DND-41 (cell line): ENCODE measurements around the gene SCAF8.

Experiments used
- ATAC-seq: fragments of 200-7000 bp; cut with Tn5 transposase; 3 replicates; pipeline ENCODE4 v1.9.1; 2021; ENCODE audit warnings: low read depth; ENCODE audit not compliant: insufficient read depth
- DNase-seq: peaks from one replicate; pipeline ENCODE4 v3.0.0-alpha.2; 2020
- H2AFZ ChIP-seq: 2 replicates; pipeline ENCODE4 v1.6.0; 2012; ENCODE audit warnings: low read depth, low read length
- H3K27ac ChIP-seq: 2 replicates; pipeline ENCODE4 v1.5.1; 2012; ENCODE audit warnings: low read length, inconsistent platforms
- H3K27me3 ChIP-seq: fragments of 200-600 bp; sonication (generic); 2 replicates; pipeline ENCODE4 v1.6.0; 2012; ENCODE audit warnings: low read length, mild to moderate bottlenecking, inconsistent platforms; ENCODE audit not compliant: insufficient read depth, poor library complexity
- H3K36me3 ChIP-seq: 2 replicates; pipeline ENCODE4 v1.5.1; 2012; ENCODE audit warnings: low read length, inconsistent platforms; ENCODE audit not compliant: insufficient read depth
- H3K4me1 ChIP-seq: 2 replicates; pipeline ENCODE4 v1.5.1; 2012; ENCODE audit warnings: mild to moderate bottlenecking, low read length; ENCODE audit not compliant: insufficient read depth
- H3K4me2 ChIP-seq: 2 replicates; pipeline ENCODE4 v1.6.0; 2012; ENCODE audit warnings: mild to moderate bottlenecking, moderate library complexity, low read length, inconsistent platforms; ENCODE audit not compliant: insufficient read depth
- H3K4me3 ChIP-seq, 2 experiments: fragments of 200-600 bp in 1 of 2; shearing (Covaris generic) in 1 of 2; 2 replicates each; pipeline ENCODE4 v1.5.1; 2012 to 2016; ENCODE audit warnings: inconsistent platforms in 2 of 2, low read length in 2 of 2, mild to moderate bottlenecking in 2 of 2, low read depth in 1 of 2, moderate library complexity in 1 of 2
- H3K79me2 ChIP-seq: 2 replicates; pipeline ENCODE4 v1.6.0; 2012; ENCODE audit warnings: low read length, inconsistent platforms; ENCODE audit not compliant: insufficient read depth
- H3K9ac ChIP-seq: 2 replicates; pipeline ENCODE4 v1.6.0; 2012; ENCODE audit warnings: low read depth, mild to moderate bottlenecking, inconsistent platforms, low read length, moderate library complexity
- H3K9me3 ChIP-seq: 2 replicates; pipeline ENCODE4 v1.5.1; 2012; ENCODE audit warnings: low read length, moderate library complexity, mild to moderate bottlenecking, inconsistent platforms; ENCODE audit not compliant: insufficient read depth, severe bottlenecking
- H4K20me1 ChIP-seq: 2 replicates; pipeline ENCODE4 v1.6.0; 2012; ENCODE audit warnings: low read length; ENCODE audit not compliant: insufficient read depth
- EZH2 ChIP-seq: IDR thresholded peaks from 3 replicates; pipeline ENCODE4 v1.6.1; 2012; ENCODE audit warnings: borderline replicate concordance, low read depth, mild to moderate bottlenecking, moderate library complexity, low read length, inconsistent platforms; ENCODE audit not compliant: severe bottlenecking
- TF ChIP-seq, protein P1 (sequence below): IDR thresholded peaks from 2 replicates; pipeline ENCODE4 v1.5.1; 2012; ENCODE audit warnings: borderline replicate concordance, low read length, moderate library complexity, mild to moderate bottlenecking; ENCODE audit not compliant: poor library complexity, severe bottlenecking; ENCODE audit errors: extremely low read depth

Gene SCAF8

DNA sequence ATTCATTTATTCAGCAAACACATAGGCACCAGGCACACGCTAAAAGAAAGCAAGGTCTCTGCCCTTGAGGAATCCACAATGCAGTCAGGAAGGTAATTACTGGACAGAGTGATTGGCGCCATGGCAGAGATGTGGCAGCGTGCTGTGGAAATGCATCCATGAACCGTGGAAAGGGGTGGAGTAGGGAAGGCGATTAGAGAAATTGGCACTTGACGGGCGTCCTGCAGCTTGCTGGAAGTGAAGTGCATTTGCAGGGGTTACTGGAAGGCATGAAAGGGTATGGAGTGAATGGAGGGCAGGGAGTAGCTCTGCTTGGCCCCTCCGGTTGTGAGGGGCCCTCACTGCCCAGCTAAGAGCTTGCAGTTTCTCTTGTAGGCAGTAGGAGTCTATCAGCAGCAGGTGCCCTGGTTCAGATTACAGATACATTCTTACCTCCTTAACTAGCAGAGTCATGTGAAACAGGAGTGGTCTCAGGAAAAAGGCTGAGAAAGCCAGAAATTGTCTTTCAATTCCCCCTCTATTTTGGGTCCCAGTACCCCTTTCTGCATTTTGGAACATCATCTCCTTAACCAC lies 139.4 kb downstream of the SCAF8 start:
- Histone ChIP-seq H3K4me2 (no peak overlapping the region), H3K36me3 (no peaks in the 10 kb centered on the region), H2AFZ (no peak overlapping the region), H3K4me3 (no peak overlapping the region), H3K9ac (no peak overlapping the region), H4K20me1 (peaks cover 11% of the 10 kb centered on the region), H3K9me3 (no peaks in the 10 kb centered on the region), H3K27me3 (no peaks in the 10 kb centered on the region), H3K79me2 (no peaks in the 10 kb centered on the region), H3K27ac (no peak overlapping the region), H3K4me1 (no peaks in the 10 kb centered on the region)
- no peak for ATAC-seq
- no peak for DNase-seq
- no peak for TF ChIP-seq EZH2
- TF ChIP-seq, protein P1, sequence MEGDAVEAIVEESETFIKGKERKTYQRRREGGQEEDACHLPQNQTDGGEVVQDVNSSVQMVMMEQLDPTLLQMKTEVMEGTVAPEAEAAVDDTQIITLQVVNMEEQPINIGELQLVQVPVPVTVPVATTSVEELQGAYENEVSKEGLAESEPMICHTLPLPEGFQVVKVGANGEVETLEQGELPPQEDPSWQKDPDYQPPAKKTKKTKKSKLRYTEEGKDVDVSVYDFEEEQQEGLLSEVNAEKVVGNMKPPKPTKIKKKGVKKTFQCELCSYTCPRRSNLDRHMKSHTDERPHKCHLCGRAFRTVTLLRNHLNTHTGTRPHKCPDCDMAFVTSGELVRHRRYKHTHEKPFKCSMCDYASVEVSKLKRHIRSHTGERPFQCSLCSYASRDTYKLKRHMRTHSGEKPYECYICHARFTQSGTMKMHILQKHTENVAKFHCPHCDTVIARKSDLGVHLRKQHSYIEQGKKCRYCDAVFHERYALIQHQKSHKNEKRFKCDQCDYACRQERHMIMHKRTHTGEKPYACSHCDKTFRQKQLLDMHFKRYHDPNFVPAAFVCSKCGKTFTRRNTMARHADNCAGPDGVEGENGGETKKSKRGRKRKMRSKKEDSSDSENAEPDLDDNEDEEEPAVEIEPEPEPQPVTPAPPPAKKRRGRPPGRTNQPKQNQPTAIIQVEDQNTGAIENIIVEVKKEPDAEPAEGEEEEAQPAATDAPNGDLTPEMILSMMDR, result no peak

DNA sequence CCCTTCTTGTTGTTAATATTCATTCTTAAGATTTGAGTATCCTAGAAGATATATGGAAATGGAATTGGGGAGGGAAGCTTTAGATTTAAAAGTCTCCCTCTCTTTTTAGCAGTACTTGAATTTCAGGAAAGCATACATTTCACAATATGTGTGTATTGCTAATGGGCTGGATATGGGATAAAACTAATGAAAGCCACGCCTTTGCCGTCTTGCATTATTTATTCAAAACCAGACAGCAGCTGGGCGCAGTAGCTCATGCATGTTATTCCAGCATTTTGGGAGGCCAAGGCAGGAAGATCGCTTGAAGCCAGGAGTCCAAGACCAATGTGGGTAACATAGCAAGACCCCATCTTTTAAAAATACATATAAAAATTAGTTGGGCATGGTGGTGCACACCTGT lies 140.3 kb downstream of the SCAF8 start:
- Histone ChIP-seq H3K4me1 (no peaks in the 10 kb centered on the region), H3K27me3 (no peaks in the 10 kb centered on the region), H3K27ac (no peak overlapping the region), H4K20me1 (peaks cover 8% of the 10 kb centered on the region), H3K9ac (no peak overlapping the region), H2AFZ (no peak overlapping the region), H3K9me3 (no peaks in the 10 kb centered on the region), H3K36me3 (no peaks in the 10 kb centered on the region), H3K4me2 (no peak overlapping the region), H3K4me3 (no peak overlapping the region), H3K79me2 (no peaks in the 10 kb centered on the region)
- no peak for DNase-seq
- no peak for ATAC-seq
- no peak for TF ChIP-seq EZH2
- TF ChIP-seq, protein P1, result no peak

DNA sequence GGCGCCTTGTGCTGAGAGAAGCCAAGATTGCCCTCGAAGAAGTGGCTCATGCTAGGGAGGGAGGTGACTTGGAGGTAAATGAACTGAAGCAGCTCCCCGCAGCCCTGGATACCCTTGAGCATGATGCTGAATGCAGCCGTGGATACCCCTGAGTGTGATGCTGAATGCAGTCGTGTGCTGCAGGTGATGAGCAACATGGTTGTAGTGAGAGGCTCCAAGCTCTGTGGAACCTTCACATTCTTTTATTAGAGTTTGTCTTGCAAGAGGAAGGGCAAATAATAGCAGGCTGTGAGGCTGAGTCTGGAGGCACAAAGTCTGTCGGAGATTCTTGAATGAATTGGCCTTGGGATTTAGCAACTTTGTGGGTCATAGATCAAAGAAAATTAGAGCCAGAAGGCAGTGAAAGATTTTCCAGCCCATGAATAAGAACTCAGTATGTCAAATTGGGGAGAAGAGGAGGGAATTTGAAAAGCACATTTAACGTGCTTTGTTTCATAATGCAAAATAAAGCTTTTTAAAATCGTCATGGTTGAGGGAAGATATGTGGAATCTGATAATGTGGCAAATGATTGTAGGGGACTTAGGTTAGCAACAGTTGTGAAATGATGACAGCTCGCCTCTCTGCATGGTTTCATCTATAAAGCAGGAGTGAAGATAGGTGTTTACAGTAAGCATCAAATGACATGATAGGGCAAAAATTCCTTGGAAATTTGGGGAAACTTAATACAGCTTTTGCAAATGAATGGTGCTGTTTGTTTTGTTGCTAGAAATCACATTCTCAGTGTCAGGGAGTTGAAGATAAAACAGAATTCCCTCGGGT lies 141.8 kb downstream of the SCAF8 start:
- no peaks in the 10 kb centered on the region for H3K4me1 ChIP-seq
- no peak overlapping the region for H3K9ac ChIP-seq
- DNase-seq (no peak), ATAC-seq (no peak)
- H3K9me3 ChIP-seq, result no peaks in the 10 kb centered on the region
- 0 out of 2 replicates have a peak, but pooled peaks cover 2% of the 10 kb centered on the region for H3K36me3 ChIP-seq
- H3K4me2 ChIP-seq, result no peak overlapping the region
- H3K27ac ChIP-seq, result no peak overlapping the region
- no peak overlapping the region for H3K4me3 ChIP-seq
- no peak overlapping the region for H2AFZ ChIP-seq
- no peaks in the 10 kb centered on the region for H3K79me2 ChIP-seq
- TF ChIP-seq EZH2, result no peak
- TF ChIP-seq, protein P1, result no peak
- H3K27me3 ChIP-seq, result no peaks in the 10 kb centered on the region
- peaks cover 8% of the 10 kb centered on the region for H4K20me1 ChIP-seq
